IPS-18a (cell line): ENCODE results near the gene RAB4A.

ENCODE experiments used
- H3K27ac ChIP-seq: one replicate; pipeline ENCODE4 v1.5.1; 2013; ENCODE audit warnings: low read length
- H3K27me3 ChIP-seq: one replicate; pipeline ENCODE4 v1.6.1; 2013; ENCODE audit warnings: mild to moderate bottlenecking, low read length; ENCODE audit not compliant: control insufficient read depth, insufficient read depth
- H3K36me3 ChIP-seq: one replicate; pipeline ENCODE4 v1.6.1; 2013; ENCODE audit warnings: low read depth, low read length; ENCODE audit not compliant: control insufficient read depth
- H3K4me1 ChIP-seq: one replicate; pipeline ENCODE4 v1.6.1; 2013; ENCODE audit warnings: low read depth, low read length; ENCODE audit not compliant: control insufficient read depth
- H3K4me3 ChIP-seq: one replicate; pipeline ENCODE4 v1.5.1; 2013; ENCODE audit warnings: low read length
- H3K9ac ChIP-seq: one replicate; pipeline ENCODE4 v1.6.1; 2013; ENCODE audit warnings: mild to moderate bottlenecking, low read length, moderate library complexity
- H3K9me3 ChIP-seq: one replicate; pipeline ENCODE4 v1.6.1; 2013; ENCODE audit warnings: low read depth, low read length; ENCODE audit not compliant: control insufficient read depth

Gene RAB4A

GRCh38 chr1:229263254-229263653 lies 7.7 kb upstream of the RAB4A start:
- Histone ChIP-seq H3K36me3 (no peaks in the 10 kb centered on the region), H3K9ac (no peak overlapping the region), H3K9me3 (no peaks in the 10 kb centered on the region), H3K4me1 (peaks cover 6% of the 10 kb centered on the region), H3K27ac (no peak overlapping the region), H3K27me3 (no peaks in the 10 kb centered on the region), H3K4me3 (no peak overlapping the region)

GRCh38 chr1:229264068-229264467 lies 6.8 kb upstream of the RAB4A start:
- Histone ChIP-seq H3K9ac (no peak overlapping the region), H3K4me1 (no peaks in the 10 kb centered on the region), H3K9me3 (no peaks in the 10 kb centered on the region), H3K27ac (no peak overlapping the region), H3K36me3 (no peaks in the 10 kb centered on the region), H3K4me3 (no peak overlapping the region), H3K27me3 (no peaks in the 10 kb centered on the region)

GRCh38 chr1:229264487-229264886 lies 6.4 kb upstream of the RAB4A start:
- Histone ChIP-seq H3K9me3 (no peaks in the 10 kb centered on the region), H3K36me3 (no peaks in the 10 kb centered on the region), H3K27me3 (no peaks in the 10 kb centered on the region), H3K27ac (no peak overlapping the region), H3K4me1 (no peaks in the 10 kb centered on the region), H3K9ac (no peak overlapping the region), H3K4me3 (no peak overlapping the region)

- no peaks in the 10 kb centered on the region for H3K4me1 ChIP-seq
- no peaks in the 10 kb centered on the region for H3K36me3 ChIP-seq
- no peak overlapping the region for H3K9ac ChIP-seq
- no peak overlapping the region for H3K27ac ChIP-seq
- no peak overlapping the region for H3K4me3 ChIP-seq
- H3K9me3 ChIP-seq = no peaks in the 10 kb centered on the region
- H3K27me3 ChIP-seq = no peaks in the 10 kb centered on the region
Measured at GRCh38 chr1:229266274-229266673, 4.6 kb upstream of the RAB4A start.

GRCh38 chr1:229266832-229267500 lies 3.9 kb upstream of the RAB4A start:
- Histone ChIP-seq H3K36me3 (no peaks in the 10 kb centered on the region), H3K9ac (no peak overlapping the region), H3K9me3 (no peaks in the 10 kb centered on the region), H3K27ac (no peak overlapping the region), H3K27me3 (no peaks in the 10 kb centered on the region), H3K4me3 (no peak overlapping the region), H3K4me1 (peaks cover 1% of the 10 kb centered on the region)

GRCh38 chr1:229268505-229268904 lies 2.4 kb upstream of the RAB4A start:
- no peak overlapping the region for H3K4me3 ChIP-seq
- H3K36me3 ChIP-seq = no peaks in the 10 kb centered on the region
- H3K9me3 ChIP-seq = no peaks in the 10 kb centered on the region
- H3K4me1 ChIP-seq = peaks cover 11% of the 10 kb centered on the region
- H3K27ac ChIP-seq = no peak overlapping the region
- H3K27me3 ChIP-seq = peaks cover 8% of the 10 kb centered on the region
- no peak overlapping the region for H3K9ac ChIP-seq

GRCh38 chr1:229271448-229272159 lies 693 bp downstream of the RAB4A start:
- Histone ChIP-seq H3K36me3 (no peaks in the 10 kb centered on the region), H3K27ac (no peak overlapping the region), H3K4me3 (peak overlapping the region; percentile 56), H3K9me3 (no peaks in the 10 kb centered on the region), H3K4me1 (peaks cover 14% of the 10 kb centered on the region), H3K27me3 (peaks cover 8% of the 10 kb centered on the region), H3K9ac (peak overlapping the region; percentile 21)

- H3K4me1 ChIP-seq = peaks cover 14% of the 10 kb centered on the region
- H3K27ac ChIP-seq = no peak overlapping the region
- H3K4me3 ChIP-seq = peak overlapping the region; percentile 56
- peak overlapping the region; percentile 21 for H3K9ac ChIP-seq
- H3K36me3 ChIP-seq = no peaks in the 10 kb centered on the region
- H3K27me3 ChIP-seq = peaks cover 8% of the 10 kb centered on the region
- H3K9me3 ChIP-seq = no peaks in the 10 kb centered on the region
Measured at GRCh38 chr1:229272164-229273158, 1.6 kb downstream of the RAB4A start.

GRCh38 chr1:229273507-229274232 lies 2.8 kb downstream of the RAB4A start:
- Histone ChIP-seq H3K9ac (no peak overlapping the region), H3K9me3 (no peaks in the 10 kb centered on the region), H3K4me3 (no peak overlapping the region), H3K27me3 (peaks cover 8% of the 10 kb centered on the region), H3K36me3 (no peaks in the 10 kb centered on the region), H3K27ac (no peak overlapping the region), H3K4me1 (peaks cover 14% of the 10 kb centered on the region)

GRCh38 chr1:229275005-229275404 lies 4.1 kb downstream of the RAB4A start:
- Histone ChIP-seq H3K9ac (no peak overlapping the region), H3K36me3 (no peaks in the 10 kb centered on the region), H3K4me3 (no peak overlapping the region), H3K9me3 (no peaks in the 10 kb centered on the region), H3K27ac (no peak overlapping the region), H3K4me1 (peaks cover 14% of the 10 kb centered on the region), H3K27me3 (peaks cover 8% of the 10 kb centered on the region)
